ENCODE data around the gene ALK.

DNA sequence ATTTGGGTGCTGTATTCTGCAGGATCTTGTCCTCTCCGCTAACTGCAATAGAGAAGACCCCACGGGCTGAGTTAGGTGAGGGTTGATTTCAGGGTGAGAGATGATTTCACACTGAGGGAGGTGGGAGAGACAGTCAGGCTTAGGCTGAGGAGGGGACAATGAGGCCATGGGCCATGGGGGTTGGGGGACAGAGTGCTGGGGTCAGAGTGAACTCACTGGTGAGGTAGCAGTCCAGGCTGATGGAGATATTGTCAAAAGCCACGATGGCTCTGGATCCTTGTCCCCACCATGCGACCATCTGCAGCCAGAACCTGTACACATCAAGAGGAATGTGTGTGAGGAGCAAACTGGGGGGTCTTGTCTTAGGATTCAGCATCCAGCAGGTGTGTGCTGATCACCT lies 646.2 kb downstream of the ALK start:
- TF ChIP-seq, protein P1, sequence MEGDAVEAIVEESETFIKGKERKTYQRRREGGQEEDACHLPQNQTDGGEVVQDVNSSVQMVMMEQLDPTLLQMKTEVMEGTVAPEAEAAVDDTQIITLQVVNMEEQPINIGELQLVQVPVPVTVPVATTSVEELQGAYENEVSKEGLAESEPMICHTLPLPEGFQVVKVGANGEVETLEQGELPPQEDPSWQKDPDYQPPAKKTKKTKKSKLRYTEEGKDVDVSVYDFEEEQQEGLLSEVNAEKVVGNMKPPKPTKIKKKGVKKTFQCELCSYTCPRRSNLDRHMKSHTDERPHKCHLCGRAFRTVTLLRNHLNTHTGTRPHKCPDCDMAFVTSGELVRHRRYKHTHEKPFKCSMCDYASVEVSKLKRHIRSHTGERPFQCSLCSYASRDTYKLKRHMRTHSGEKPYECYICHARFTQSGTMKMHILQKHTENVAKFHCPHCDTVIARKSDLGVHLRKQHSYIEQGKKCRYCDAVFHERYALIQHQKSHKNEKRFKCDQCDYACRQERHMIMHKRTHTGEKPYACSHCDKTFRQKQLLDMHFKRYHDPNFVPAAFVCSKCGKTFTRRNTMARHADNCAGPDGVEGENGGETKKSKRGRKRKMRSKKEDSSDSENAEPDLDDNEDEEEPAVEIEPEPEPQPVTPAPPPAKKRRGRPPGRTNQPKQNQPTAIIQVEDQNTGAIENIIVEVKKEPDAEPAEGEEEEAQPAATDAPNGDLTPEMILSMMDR (IDR thresholded peaks at IDR 0.05): no peak
- no peak for TF ChIP-seq POLR2A (IDR thresholded peaks at IDR 0.05)
